ENCODE measurements around the gene MYCBP2.
"Not testable (repeated sequence)": the region's sequence is repeated elsewhere in the genome, so short reads cannot be mapped to it uniquely, and the experiment has no call there.

MYCBP2 gene

DNA sequence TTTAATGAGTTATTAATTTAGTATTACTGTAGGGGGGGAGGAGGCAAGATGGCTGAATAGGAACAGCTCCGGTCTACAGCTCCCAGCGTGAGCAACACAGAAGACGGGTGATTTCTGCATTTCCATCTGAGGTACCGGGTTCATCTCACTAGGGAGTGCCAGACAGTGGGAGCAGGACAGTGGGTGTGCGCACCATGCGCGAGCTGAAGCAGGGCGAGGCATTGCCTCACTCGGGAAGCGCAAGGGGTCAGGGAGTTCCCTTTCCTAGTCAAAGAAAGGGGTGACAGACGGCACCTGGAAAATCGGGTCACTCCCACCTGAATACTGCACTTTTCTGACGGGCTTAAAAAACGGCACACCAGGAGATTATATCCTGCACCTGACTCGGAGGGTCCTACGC is 127.9 kb downstream of the MYCBP2 start:
- DNase-seq (ENCODE audit: low read depth in 2 of 2) = not testable (repeated sequence)

DNA sequence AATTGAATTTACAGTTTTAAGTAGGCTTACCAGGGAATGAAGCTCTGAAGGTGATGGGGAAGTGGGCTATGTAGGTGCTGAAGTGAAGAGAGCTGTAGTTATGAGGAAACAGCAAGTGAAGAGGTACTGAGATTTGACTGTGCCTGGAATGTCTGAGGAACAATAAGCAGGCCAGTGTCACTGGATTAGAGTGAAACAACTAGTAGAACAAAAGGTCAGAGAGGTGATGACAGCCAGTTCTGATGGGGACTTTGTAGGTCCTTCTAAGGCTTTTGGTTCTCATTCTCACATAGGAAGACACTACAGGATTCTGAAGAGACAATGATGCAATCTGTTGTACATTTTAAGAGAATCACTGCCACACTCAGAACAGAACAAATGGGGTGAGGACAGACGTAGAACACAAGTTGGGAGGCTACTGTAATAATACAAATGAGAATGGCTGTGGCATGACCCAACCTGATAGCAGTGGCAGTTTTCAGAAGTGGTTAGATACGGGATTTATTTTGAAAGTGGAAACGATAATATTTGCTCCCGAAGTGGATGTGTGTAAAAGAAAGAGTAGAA is 130.8 kb downstream of the MYCBP2 start:
- DNase-seq (ENCODE audit: low read depth in 2 of 2) = no peak

DNA sequence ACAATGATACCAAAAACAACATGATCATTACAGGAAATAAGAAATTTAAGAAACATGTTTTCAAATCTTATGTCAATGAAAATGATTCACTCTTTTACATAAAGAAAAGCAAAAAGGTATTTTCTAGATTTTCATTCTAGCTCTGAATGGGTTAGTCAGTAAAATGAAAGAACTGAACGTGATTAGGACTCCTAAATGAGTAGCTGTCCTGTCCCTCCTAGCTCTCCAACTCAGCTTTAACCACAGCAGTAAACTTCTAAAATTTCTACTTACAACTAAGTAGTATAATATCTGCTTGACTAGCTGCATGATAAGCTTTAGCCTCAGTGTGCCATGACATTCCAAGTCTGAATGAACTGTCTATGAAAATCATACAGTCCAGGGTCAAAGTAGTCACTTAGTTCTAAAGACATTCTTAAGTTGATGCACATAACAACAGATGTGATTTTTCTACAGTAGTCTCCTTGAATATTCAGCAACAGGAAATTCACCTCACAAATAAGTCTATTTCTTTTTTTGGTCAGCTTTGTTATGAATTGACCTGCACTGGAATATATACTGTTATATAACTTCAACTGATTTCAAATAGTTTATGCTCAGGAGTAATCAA is 136.4 kb downstream of the MYCBP2 start:
- DNase-seq (ENCODE audit: low read depth in 2 of 2) = no peak

DNA sequence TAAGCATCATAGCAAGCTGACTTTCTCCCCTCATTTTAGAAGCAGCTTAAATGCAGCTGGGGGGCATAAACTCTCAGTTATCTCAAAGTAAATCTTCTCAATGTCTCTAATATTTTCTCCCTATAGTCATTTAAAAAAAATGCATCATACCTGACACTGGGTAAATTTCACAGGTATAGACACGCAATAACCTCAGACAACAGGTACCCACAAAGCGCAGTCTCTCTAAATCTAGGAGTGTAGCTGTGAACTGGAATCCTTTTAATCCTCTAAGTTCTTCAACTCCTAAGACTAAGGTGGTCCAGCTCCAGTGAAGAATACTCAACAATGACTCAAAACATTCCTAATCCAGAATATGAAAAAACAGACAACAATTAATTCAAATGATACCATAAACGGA is 141.2 kb downstream of the MYCBP2 start:
- no peak for DNase-seq (ENCODE audit: low read depth in 2 of 2)

GRCh38 chr13:77184455-77184854 is 142.4 kb downstream of the MYCBP2 start:
- no peak for DNase-seq (ENCODE audit: low read depth in 2 of 2)

DNA sequence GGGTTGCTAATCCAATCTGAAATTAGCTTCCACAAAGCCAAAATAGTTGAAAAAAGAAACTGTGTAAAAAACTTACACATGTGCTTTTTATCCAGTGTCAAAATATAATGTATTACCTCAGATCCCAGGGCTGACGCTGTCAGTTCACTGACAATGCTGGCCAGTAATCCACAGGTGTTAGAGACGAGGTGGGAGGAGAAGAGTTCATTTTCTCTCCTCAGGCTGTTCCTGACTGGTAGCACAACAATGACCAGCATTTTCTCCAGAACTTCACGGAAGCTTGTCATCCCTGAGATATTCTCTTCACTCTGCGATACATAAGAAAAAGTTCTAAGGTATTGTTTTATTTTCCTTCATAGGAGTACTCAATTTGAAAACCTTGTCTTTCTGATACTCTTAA is 146.9 kb downstream of the MYCBP2 start:
- no peak for DNase-seq (ENCODE audit: low read depth in 2 of 2)

GRCh38 chr13:77177646-77178045 is 149.2 kb downstream of the MYCBP2 start:
- DNase-seq (ENCODE audit: low read depth in 2 of 2) = no peak

- DNase-seq (ENCODE audit: low read depth in 2 of 2) = no peak
These were observed 150.5 kb downstream of the MYCBP2 start for GRCh38 chr13:77176350-77176749.

- no peak for DNase-seq (ENCODE audit: low read depth in 2 of 2)
These were observed 154.2 kb downstream of the MYCBP2 start for GRCh38 chr13:77172650-77173049.

GRCh38 chr13:77171451-77171850 is 155.4 kb downstream of the MYCBP2 start:
- no peak for DNase-seq (ENCODE audit: low read depth in 2 of 2)

- no peak for DNase-seq (ENCODE audit: low read depth in 2 of 2)
These were observed 158.7 kb downstream of the MYCBP2 start for GRCh38 chr13:77168237-77168636.

DNA sequence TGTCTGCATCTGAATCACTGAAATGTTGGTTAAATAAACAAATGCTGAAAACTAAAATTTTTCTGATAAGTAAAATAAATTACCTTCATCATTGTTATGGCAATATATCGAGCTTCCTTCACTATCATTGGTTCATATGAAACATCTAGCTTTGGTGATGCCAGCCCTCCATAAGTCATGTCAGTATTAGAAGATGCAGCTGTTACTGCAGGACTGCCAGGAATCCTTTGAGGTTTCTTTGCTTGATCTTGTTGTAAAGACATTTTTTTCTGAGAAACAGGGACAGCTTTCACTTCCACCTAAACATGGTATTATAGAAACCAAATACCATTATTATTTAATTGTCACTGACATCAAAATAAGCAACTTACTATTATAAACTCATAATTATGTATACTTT is 176.2 kb downstream of the MYCBP2 start:
- DNase-seq (ENCODE audit: low read depth in 2 of 2) = no peak

- no peak for DNase-seq (ENCODE audit: low read depth in 2 of 2)
These were observed 183.5 kb downstream of the MYCBP2 start for GRCh38 chr13:77143431-77143830.

GRCh38 chr13:77139306-77139705 is 187.6 kb downstream of the MYCBP2 start:
- no peak for DNase-seq (ENCODE audit: low read depth in 2 of 2)

- DNase-seq (ENCODE audit: low read depth in 2 of 2) = no peak
These were observed 188.1 kb downstream of the MYCBP2 start for GRCh38 chr13:77138813-77139212.

DNA sequence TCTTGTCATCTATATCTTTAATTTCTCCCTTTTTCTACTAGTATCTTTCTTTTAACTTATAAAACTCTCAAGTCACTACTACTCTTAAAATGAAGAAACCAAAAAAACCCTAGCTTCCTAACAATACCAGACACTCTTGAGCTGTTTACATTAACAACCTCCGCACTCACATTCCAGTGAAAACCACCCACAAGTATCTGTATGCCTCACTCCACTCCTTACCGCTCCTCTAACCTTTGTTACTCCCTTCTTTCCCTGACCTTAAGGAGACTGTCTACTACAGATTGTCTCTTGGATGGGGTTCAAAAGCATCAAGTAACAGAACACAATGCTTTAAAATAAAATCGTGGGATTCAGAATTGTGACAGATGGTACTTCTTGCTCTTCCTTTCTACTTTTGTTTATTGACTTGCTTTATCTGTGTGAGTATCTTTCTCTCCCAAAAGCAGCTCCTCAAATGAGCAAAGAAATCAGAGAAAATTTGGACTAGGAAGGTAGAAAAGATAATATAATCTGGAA is 189.9 kb downstream of the MYCBP2 start:
- DNase-seq (ENCODE audit: low read depth in 2 of 2) = no peak

DNA sequence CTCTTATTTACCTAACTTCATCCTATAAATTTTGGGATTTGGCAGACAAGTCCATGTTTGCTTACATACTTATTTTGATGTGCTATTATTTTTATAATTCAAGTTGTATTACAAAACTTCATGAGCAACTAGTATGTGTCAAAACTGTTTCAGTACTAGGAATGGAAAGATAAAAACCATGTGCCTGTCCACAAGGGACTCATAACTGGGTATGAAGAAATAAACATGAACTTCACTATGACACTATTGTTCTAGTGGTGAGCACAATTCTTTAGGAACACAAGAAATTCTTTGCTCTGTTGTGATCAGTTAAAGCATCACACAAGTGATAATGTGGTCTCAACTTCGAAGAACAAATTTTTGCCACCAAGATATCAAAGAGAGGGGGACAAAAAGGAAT is 202.5 kb downstream of the MYCBP2 start:
- no peak for DNase-seq (ENCODE audit: low read depth in 2 of 2)

- no peak for DNase-seq (ENCODE audit: low read depth in 2 of 2)
These were observed 208.8 kb downstream of the MYCBP2 start for GRCh38 chr13:77118134-77118533.

DNA sequence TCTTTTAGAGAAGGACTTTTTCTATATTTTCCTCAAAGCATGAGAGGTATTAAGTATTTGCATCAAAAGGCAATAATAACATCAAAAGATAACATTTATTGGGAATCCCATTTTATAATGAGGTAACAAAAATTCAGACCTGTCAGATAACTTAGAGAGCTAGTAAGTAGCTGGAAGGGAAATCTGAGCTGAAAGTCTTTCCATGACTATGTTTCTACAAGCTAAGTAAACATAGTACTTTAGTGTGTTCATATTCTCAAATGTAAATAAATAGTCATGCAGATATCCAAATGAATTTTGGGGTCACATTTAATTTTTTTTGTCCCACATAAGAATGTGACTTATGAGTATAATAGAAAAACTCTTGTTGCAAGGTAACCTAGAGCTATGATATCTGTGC is 212.6 kb downstream of the MYCBP2 start:
- no peak for DNase-seq (ENCODE audit: low read depth in 2 of 2)

DNA sequence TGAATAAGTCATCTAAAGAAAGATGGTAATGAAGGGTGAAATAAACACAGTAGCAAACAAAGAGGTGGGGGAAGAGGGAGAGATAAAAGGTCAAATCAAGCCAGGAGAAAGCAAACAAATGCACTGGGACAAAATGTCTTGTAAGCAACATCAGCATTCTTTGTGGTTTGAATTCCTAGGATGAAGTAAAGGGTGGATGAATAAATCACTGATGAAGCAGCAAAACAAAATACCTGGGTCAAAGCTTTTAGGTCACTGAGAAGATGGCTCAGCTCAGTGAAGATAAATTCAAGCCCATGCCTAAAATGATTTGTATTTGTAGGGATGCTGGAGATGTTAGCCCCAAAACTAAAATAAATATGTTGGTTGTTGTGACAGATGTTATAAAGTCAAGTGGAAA is 213.4 kb downstream of the MYCBP2 start:
- no peak for DNase-seq (ENCODE audit: low read depth in 2 of 2)

- no peak for DNase-seq (ENCODE audit: low read depth in 2 of 2)
These were observed 221.8 kb downstream of the MYCBP2 start for GRCh38 chr13:77105051-77105450.

DNA sequence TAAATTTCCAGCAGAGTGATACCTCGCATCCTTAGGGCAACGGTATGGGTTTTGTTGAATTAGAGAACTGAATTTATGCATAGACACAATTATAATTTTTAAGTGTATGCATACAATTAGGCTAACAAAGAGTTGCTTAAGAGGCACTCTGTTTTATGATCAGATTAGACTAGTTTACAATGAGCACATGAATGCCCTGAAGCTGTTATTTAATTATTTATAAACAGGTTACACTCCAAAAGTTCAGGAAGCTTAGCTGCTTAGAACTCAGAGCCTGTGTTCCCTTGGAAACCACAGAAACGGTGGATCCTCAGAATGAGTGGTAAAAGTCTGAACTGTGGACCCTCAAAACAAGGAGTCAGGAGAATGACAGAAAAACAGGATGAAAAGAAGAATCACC is 227.5 kb downstream of the MYCBP2 start:
- no peak for DNase-seq (ENCODE audit: low read depth in 2 of 2)

DNA sequence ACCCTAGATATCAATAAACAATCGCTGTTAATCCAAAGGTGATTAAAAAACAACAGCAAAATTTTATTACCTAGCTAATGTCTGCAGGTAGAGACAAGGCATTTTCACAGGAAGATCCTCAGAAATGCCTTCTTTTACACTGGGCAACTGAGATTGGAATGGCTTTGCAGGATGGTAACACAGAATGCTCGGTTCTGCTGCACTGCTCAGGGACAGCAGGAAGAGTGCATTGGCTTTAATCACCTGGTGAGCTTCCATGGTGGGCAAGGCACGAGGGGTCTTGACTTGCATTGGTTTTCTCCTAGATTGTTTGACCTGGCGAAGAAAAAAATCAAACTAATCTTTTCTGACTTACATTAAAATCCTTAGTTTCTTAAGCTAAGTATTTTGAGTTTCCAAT is 231.6 kb downstream of the MYCBP2 start:
- DNase-seq (ENCODE audit: low read depth in 2 of 2) = no peak

GRCh38 chr13:77094773-77095172 is 232.1 kb downstream of the MYCBP2 start:
- DNase-seq (ENCODE audit: low read depth in 2 of 2) = no peak

Measured in stimulated activated CD4-positive, alpha-beta T cell treated with anti-CD3 and anti-CD28 coated beads, Interleukin-1b, Interleukin-23, amount 100 ng/mL, for 1 hour (primary cell).